ENCODE results near the gene IL1A. TPM values are rescaled to one million over a fixed set of nuclear protein-coding genes. Genes with fewer than 3 reads are reported as not detected.

IL1A gene
- total and polyA plus RNA-seq, 10 of the 15 experiments (the other 5 are each of a cell fraction or from before 2014, with no cell fraction given), result 0.10 to 8.7 (median 6.9) TPM

DNA sequence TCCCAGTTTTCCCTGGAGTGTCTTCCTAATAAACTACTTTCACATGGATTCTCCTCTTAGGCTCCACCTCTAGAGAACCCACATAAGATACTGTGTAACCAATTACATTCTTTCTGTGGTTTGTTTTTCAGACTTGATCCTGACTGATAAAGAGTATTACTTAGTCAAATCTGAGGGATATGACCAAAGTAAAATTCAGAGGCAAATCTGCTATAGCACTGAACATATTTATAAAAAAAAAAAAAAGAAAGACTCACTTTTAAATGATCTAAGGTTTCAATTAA lies 33.8 kb downstream of the IL1A start (continued):
- TF ChIP-seq, protein P1, sequence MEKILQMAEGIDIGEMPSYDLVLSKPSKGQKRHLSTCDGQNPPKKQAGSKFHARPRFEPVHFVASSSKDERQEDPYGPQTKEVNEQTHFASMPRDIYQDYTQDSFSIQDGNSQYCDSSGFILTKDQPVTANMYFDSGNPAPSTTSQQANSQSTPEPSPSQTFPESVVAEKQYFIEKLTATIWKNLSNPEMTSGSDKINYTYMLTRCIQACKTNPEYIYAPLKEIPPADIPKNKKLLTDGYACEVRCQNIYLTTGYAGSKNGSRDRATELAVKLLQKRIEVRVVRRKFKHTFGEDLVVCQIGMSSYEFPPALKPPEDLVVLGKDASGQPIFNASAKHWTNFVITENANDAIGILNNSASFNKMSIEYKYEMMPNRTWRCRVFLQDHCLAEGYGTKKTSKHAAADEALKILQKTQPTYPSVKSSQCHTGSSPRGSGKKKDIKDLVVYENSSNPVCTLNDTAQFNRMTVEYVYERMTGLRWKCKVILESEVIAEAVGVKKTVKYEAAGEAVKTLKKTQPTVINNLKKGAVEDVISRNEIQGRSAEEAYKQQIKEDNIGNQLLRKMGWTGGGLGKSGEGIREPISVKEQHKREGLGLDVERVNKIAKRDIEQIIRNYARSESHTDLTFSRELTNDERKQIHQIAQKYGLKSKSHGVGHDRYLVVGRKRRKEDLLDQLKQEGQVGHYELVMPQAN (conservative IDR thresholded peaks at IDR 0.05), result no peak
- TF ChIP-seq ZSCAN29 (IDR thresholded peaks at IDR 0.05) (no peak), WRNIP1 (IDR thresholded peaks at IDR 0.05; ENCODE audit: borderline replicate concordance, low read depth, low read length) (no peak), ZNF274 (IDR thresholded peaks at IDR 0.05; ENCODE audit: insufficient read depth, insufficient read length) (no peak)

DNA sequence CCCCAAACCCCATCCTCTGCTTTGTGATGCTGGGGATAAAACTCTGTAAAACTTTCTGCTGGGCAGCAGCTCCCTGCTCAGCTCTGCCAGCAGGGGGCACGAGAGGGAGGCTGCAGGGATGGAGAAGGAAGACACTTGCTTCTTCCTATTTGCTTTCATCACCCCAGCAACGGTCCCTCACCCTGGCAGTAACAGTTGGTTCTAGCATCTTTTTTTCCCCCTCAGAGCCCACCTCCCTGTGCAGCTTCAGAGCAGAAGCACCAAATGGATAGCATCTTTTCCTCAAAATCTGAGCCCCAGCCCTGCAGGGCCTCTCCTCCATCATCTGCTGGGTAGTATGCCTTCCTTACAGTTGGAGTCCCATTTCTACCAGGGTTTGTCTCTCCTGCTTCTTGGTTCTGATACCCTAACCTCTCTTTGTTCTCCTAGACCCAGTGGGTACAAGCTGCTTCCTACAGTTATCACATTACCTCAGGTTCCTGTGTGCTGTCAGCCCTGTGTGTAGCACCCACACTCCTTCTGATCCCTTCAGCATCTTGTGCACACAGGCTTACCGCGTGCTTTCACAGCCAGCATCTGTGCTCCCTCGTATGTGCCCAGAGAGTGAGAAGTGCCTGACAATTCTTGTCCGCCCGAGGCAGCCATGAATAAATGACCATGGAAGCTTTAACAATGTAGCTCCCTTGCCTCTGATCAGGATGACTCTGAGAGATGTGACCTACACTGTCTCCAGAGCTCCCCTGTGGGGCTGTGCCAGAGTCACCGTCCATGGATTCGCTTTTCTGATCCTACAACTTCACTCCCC lies 34.3 kb downstream of the IL1A start:
- in situ Hi-C loops (cut with MboI) (loop anchor here (5.0 kb wide), 2 partner anchors 127 to 187 kb away; no protein-coding TSS in a partner anchor), intact Hi-C loops (cut with micrococcal nuclease; ENCODE audit: unreplicated experiment) (loop anchor here (1.0 to 2.0 kb wide), 4 partner anchors 33 to 209 kb away; no protein-coding TSS in a partner anchor)
- peak; percentile 95 for ATAC-seq
- H3K4me2 ChIP-seq (ENCODE audit: control insufficient read depth, insufficient read depth), result no peak overlapping the region
- peak overlapping the region; percentile 40 for H2AFZ ChIP-seq (ENCODE audit: control insufficient read depth, low read depth, low read length)
- SMC1A ChIA-PET (ENCODE audit: uncharacterized antibody, unreplicated experiment), result interaction anchor here (0.6 to 10.4 kb wide), 40 partner anchors 10 to 209 kb away, joined by 3 to 362 read pairs (median 6); partner anchors contain the start of genes IL1A and IL1B
- 76% methylated on average over 9 of the region's 9 CpGs for WGBS (ENCODE audit: insufficient coverage, insufficient replicate concordance, low lambda C conversion rate, missing lambda C conversion rate)
- H3K27me3 ChIP-seq (replicated peaks in 1 of 2; ENCODE audit: control insufficient read depth in 2 of 2, insufficient read depth in 2 of 2, low read length in 1 of 2), result no peaks in the 10 kb centered on the region
- peaks cover 10 to 34% of the 10 kb centered on the region in 2 experiments for H3K36me3 ChIP-seq (ENCODE audit: control insufficient read depth in 2 of 2, insufficient read depth in 2 of 2, low read length in 1 of 2)
- H3K79me2 ChIP-seq (ENCODE audit: control insufficient read depth, insufficient read depth, low read length), result peaks cover 3% of the 10 kb centered on the region
- H3K9ac ChIP-seq (ENCODE audit: control insufficient read depth, insufficient read depth, low read length), result no peak overlapping the region
- H3K4me3 ChIP-seq, result no peak overlapping the region
- no peaks in the 10 kb centered on the region for H4K20me1 ChIP-seq (ENCODE audit: control insufficient read depth, insufficient read depth)
- H3K27ac ChIP-seq (ENCODE audit: control insufficient read depth, insufficient read depth), result no peak overlapping the region
- CTCF ChIA-PET, result interaction anchor here (0.6 to 17.7 kb wide), 52 partner anchors 11 to 414 kb away, joined by 3 to 496 read pairs (median 5); partner anchors contain the start of gene CHCHD5
- BruUV-seq (replicated peaks), result no TSS peak
- no peak for DNase-seq (ENCODE audit: low read depth, low spot score)
- FAIRE-seq, result peak; percentile 97
- POLR2A ChIA-PET, result interaction anchor here (0.6 to 2.8 kb wide), 10 partner anchors 12 to 135 kb away, joined by 3 to 15 read pairs (median 3); no protein-coding TSS in a partner anchor
- RAD21 ChIA-PET (ENCODE audit: unreplicated experiment), result interaction anchor here (0.5 to 10.0 kb wide), 35 partner anchors 10 to 210 kb away, joined by 3 to 281 read pairs (median 5); partner anchors contain the start of genes CHCHD5, IL1A and IL1B
- H3K9me3 ChIP-seq (replicated peaks; ENCODE audit: control insufficient read depth, insufficient read depth, low read length), result no peaks in the 10 kb centered on the region
- no peaks in the 10 kb centered on the region for H3K4me1 ChIP-seq (ENCODE audit: control insufficient read depth, insufficient read depth, low read length)
- TF ChIP-seq SP1 (IDR thresholded peaks at IDR 0.05; ENCODE audit: low read depth, low read length), result no peak
- TF ChIP-seq ZNF24 (IDR thresholded peaks at IDR 0.05), result no peak
- TF ChIP-seq, protein P2, sequence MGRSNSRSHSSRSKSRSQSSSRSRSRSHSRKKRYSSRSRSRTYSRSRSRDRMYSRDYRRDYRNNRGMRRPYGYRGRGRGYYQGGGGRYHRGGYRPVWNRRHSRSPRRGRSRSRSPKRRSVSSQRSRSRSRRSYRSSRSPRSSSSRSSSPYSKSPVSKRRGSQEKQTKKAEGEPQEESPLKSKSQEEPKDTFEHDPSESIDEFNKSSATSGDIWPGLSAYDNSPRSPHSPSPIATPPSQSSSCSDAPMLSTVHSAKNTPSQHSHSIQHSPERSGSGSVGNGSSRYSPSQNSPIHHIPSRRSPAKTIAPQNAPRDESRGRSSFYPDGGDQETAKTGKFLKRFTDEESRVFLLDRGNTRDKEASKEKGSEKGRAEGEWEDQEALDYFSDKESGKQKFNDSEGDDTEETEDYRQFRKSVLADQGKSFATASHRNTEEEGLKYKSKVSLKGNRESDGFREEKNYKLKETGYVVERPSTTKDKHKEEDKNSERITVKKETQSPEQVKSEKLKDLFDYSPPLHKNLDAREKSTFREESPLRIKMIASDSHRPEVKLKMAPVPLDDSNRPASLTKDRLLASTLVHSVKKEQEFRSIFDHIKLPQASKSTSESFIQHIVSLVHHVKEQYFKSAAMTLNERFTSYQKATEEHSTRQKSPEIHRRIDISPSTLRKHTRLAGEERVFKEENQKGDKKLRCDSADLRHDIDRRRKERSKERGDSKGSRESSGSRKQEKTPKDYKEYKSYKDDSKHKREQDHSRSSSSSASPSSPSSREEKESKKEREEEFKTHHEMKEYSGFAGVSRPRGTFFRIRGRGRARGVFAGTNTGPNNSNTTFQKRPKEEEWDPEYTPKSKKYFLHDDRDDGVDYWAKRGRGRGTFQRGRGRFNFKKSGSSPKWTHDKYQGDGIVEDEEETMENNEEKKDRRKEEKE (IDR thresholded peaks at IDR 0.05), result no peak
- TF ChIP-seq CEBPB (IDR thresholded peaks at IDR 0.05; ENCODE audit: borderline replicate concordance in 1 of 2, low read depth in 2 of 2, low read length in 2 of 2), result no peak
- peak; percentile 39; the same call in 1 of the 2 replicates for TF ChIP-seq SMARCA5 (IDR thresholded peaks at IDR 0.05)
- TF ChIP-seq NR2C1 (IDR thresholded peaks at IDR 0.05), result no peak
- TF ChIP-seq, protein P3, sequence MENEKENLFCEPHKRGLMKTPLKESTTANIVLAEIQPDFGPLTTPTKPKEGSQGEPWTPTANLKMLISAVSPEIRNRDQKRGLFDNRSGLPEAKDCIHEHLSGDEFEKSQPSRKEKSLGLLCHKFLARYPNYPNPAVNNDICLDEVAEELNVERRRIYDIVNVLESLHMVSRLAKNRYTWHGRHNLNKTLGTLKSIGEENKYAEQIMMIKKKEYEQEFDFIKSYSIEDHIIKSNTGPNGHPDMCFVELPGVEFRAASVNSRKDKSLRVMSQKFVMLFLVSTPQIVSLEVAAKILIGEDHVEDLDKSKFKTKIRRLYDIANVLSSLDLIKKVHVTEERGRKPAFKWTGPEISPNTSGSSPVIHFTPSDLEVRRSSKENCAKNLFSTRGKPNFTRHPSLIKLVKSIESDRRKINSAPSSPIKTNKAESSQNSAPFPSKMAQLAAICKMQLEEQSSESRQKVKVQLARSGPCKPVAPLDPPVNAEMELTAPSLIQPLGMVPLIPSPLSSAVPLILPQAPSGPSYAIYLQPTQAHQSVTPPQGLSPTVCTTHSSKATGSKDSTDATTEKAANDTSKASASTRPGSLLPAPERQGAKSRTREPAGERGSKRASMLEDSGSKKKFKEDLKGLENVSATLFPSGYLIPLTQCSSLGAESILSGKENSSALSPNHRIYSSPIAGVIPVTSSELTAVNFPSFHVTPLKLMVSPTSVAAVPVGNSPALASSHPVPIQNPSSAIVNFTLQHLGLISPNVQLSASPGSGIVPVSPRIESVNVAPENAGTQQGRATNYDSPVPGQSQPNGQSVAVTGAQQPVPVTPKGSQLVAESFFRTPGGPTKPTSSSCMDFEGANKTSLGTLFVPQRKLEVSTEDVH (IDR thresholded peaks at IDR 0.05; ENCODE audit: low read depth, partially characterized antibody), result no peak
- TF ChIP-seq MYB (IDR thresholded peaks at IDR 0.05; ENCODE audit: borderline replicate concordance, low read depth, low read length), result no peak
- TF ChIP-seq TCF12 (IDR thresholded peaks at IDR 0.05; ENCODE audit: low read depth, low read length), result peak; percentile 57; the same call in 1 of the 2 replicates
- TF ChIP-seq CHD2 (IDR thresholded peaks at IDR 0.05; ENCODE audit: borderline replicate concordance, low read depth, low read length), result no peak

All from GM12878 (cell line).